Uterus (tissue), 2 donors: Measurements from ENCODE around the gene ZNF429.
"Not testable (repeated sequence)": the region's sequence is repeated elsewhere in the genome, so short reads cannot be mapped to it uniquely, and the experiment has no call there.

Experiments
- POLR2A ChIP-seq, 2 donors: fragments of 450-650 bp; IDR thresholded peaks; one replicate each; pipeline ENCODE4 v1.6.1; 2016; ENCODE audit warnings: antibody characterized with exemption in 2 of 2, mild to moderate bottlenecking in 1 of 2, moderate library complexity in 1 of 2
- TF ChIP-seq, protein P1 (sequence below), 4 experiments: fragments of 200-600 bp in 2 of 4; fragments of 450-650 bp in 2 of 4; sonication (generic) in 2 of 4; IDR thresholded peaks; one replicate each; pipeline ENCODE4 v1.5.1; 2016 to 2019; ENCODE audit warnings: antibody characterized with exemption in 4 of 4, mild to moderate bottlenecking in 2 of 4, moderate library complexity in 1 of 4

DNA sequence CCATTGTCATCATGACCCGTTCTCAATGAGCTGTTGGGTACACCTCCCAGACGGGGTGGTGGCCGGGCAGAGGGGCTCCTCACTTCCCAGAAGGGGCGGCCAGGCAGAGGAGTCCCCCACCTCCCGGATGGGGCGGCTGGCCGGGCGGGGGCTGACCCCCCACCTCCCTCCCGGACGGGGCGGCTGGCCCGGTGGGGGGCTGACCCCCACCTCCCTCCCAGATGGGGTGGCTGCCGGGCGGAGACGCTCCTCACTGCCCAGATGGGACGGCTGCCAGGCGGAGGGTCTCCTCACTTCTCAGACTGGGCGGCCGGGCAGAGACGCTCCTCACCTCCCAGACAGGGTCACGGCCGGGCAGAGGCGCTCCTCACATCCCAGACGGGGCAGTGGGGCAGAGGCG, 5.7 kb downstream of the ZNF429 start:
- TF ChIP-seq, protein P1, sequence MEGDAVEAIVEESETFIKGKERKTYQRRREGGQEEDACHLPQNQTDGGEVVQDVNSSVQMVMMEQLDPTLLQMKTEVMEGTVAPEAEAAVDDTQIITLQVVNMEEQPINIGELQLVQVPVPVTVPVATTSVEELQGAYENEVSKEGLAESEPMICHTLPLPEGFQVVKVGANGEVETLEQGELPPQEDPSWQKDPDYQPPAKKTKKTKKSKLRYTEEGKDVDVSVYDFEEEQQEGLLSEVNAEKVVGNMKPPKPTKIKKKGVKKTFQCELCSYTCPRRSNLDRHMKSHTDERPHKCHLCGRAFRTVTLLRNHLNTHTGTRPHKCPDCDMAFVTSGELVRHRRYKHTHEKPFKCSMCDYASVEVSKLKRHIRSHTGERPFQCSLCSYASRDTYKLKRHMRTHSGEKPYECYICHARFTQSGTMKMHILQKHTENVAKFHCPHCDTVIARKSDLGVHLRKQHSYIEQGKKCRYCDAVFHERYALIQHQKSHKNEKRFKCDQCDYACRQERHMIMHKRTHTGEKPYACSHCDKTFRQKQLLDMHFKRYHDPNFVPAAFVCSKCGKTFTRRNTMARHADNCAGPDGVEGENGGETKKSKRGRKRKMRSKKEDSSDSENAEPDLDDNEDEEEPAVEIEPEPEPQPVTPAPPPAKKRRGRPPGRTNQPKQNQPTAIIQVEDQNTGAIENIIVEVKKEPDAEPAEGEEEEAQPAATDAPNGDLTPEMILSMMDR (IDR thresholded peaks at IDR 0.05) = not testable (repeated sequence)
- TF ChIP-seq POLR2A (IDR thresholded peaks at IDR 0.05) = not testable (repeated sequence)
